ENCODE results near the gene ATP2A1.

DNA sequence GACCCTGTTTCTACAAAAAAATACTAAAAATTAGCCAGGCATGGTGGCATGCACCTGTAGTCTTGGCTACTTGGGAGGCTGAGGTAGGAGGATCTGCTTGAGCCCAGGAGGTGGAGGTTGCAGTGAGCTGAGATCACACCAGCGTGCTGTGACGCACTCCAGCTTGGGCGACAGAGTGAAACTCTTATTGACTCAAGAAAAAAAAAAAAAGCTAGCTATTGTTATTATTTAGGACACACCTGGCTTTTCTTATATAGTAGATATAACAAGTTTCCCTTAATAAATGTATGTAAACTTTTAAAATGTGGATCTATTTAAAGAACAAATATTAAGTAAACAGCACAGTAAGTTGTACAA, 44.9 kb downstream of the ATP2A1 start:
- TF ChIP-seq, protein P1, sequence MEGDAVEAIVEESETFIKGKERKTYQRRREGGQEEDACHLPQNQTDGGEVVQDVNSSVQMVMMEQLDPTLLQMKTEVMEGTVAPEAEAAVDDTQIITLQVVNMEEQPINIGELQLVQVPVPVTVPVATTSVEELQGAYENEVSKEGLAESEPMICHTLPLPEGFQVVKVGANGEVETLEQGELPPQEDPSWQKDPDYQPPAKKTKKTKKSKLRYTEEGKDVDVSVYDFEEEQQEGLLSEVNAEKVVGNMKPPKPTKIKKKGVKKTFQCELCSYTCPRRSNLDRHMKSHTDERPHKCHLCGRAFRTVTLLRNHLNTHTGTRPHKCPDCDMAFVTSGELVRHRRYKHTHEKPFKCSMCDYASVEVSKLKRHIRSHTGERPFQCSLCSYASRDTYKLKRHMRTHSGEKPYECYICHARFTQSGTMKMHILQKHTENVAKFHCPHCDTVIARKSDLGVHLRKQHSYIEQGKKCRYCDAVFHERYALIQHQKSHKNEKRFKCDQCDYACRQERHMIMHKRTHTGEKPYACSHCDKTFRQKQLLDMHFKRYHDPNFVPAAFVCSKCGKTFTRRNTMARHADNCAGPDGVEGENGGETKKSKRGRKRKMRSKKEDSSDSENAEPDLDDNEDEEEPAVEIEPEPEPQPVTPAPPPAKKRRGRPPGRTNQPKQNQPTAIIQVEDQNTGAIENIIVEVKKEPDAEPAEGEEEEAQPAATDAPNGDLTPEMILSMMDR (IDR thresholded peaks at IDR 0.05; ENCODE audit: low read length): no peak
- TF ChIP-seq EZH2 (IDR thresholded peaks at IDR 0.05; ENCODE audit: borderline replicate concordance, low read length): no peak
